ENCODE measurements around the gene PIP4P1. TPM values are rescaled to one million over a fixed set of nuclear protein-coding genes. Genes with fewer than 3 reads are reported as not detected.

The PIP4P1 gene
- total and polyA plus RNA-seq, 12 donors, result 10.6 to 60.1 (median 29.5) TPM

GRCh38 chr14:20469890-20470602 is 8.8 kb upstream of the PIP4P1 start:
- intact Hi-C loops (cut with DNase I), result loop anchor here in 1 of 2 donors (5.0 kb wide), 1 partner anchor 53 kb away; no protein-coding TSS in a partner anchor
- peaks cover 8 to 15% of the 10 kb centered on the region in 2 donors for H3K4me1 ChIP-seq (replicated peaks in 1 of 2)
- WGBS, 4 donors, result 2 to 5% (median 3%) methylated on average over 12 of the region's 12 CpGs
- H3K27me3 ChIP-seq, result no peaks in the 10 kb centered on the region
- DNase-seq, result peak; percentile 29 to 68 (median 54)
- H3K9me3 ChIP-seq (replicated peaks in 1 of 3), result no peaks in the 10 kb centered on the region
- TF ChIP-seq, protein P1, sequence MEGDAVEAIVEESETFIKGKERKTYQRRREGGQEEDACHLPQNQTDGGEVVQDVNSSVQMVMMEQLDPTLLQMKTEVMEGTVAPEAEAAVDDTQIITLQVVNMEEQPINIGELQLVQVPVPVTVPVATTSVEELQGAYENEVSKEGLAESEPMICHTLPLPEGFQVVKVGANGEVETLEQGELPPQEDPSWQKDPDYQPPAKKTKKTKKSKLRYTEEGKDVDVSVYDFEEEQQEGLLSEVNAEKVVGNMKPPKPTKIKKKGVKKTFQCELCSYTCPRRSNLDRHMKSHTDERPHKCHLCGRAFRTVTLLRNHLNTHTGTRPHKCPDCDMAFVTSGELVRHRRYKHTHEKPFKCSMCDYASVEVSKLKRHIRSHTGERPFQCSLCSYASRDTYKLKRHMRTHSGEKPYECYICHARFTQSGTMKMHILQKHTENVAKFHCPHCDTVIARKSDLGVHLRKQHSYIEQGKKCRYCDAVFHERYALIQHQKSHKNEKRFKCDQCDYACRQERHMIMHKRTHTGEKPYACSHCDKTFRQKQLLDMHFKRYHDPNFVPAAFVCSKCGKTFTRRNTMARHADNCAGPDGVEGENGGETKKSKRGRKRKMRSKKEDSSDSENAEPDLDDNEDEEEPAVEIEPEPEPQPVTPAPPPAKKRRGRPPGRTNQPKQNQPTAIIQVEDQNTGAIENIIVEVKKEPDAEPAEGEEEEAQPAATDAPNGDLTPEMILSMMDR (IDR thresholded peaks at IDR 0.05), result no peak
- TF ChIP-seq POLR2A (IDR thresholded peaks at IDR 0.05), result no peak
- peak overlapping the region in 3 of 4 donors; percentile 75 to 83 (median 77) for H3K4me3 ChIP-seq
- H3K27ac ChIP-seq, result peak overlapping the region; percentile 3 to 93 (median 86)
- peaks cover 0 to 24% of the 10 kb centered on the region in 2 donors for H3K36me3 ChIP-seq (replicated peaks in 1 of 2)

DNA sequence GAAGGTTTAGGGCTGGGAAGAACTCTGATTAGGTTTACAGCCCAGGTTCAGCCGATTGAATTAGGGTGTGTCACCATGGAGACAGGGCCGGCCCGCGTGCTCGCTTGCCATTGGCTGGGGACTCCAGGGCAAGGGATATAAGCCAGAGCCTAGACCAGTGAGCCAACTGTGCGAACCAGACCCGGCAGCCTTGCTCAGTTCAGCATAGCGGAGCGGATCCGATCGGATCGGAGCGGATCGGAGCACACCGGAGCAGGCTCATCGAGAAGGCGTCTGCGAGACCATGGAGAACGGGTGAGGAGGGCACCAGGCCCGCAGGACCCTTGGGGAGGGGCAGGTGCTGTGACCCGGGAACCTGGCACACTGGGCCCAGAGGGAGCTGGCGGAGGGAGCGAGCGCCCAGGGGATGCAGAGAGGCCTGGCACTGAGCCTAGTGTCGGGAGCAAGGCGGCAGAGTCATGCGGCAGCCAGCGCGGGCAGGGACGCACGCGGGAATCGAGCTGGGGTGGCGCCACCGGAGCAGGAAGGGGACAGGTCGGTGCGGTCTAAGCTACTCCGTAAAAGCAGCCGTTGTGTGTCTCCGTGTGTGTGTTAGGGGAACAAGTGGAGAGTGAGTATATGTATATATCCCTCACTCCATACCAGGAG is 8.1 kb upstream of the PIP4P1 start, which contains the start of gene PNP:
TSS of gene PNP (plus strand) at position 165 of the 648 bp plus-strand sequence. CDS start at position 284, 119 bp downstream.
- peak within 1 kb of the TSS in 3 of 4 donors; percentile 75 to 83 (median 77) for H3K4me3 ChIP-seq
- no peaks in the 10 kb centered on the region for H3K27me3 ChIP-seq
- DNase-seq, result peak; percentile 86 to 97 (median 93)
- WGBS, 4 donors, result 0 to 1% (median 1%) methylated on average over 20 to 40 of the region's 40 CpGs
- H3K36me3 ChIP-seq (replicated peaks in 1 of 2), result peaks cover 0 to 19% of the 10 kb centered on the region in 2 donors
- TF ChIP-seq, protein P1 (IDR thresholded peaks at IDR 0.05), result no peak
- TF ChIP-seq POLR2A (IDR thresholded peaks at IDR 0.05), result peak; percentile 98 to 99
- H3K9me3 ChIP-seq (replicated peaks in 1 of 3), result no peaks in the 10 kb centered on the region
- peak within 1 kb of the TSS; percentile 3 to 93 (median 86) for H3K27ac ChIP-seq
- peaks cover 8 to 15% of the 10 kb centered on the region in 2 donors for H3K4me1 ChIP-seq (replicated peaks in 1 of 2)
- intact Hi-C loops (cut with DNase I), result loop anchor here in 1 of 2 donors (5.0 kb wide), 1 partner anchor 52 kb away; no protein-coding TSS in a partner anchor

- intact Hi-C loops (cut with DNase I), result loop anchor here in 1 of 2 donors (5.0 kb wide), 1 partner anchor 52 kb away; no protein-coding TSS in a partner anchor
- H3K27ac ChIP-seq, result peak overlapping the region in 4 of 5 donors; percentile 86 to 93 (median 86)
- WGBS, 4 donors, result 29 to 47% (median 36%) methylated on average over 11 to 16 of the region's 16 CpGs
- H3K4me3 ChIP-seq, result peak overlapping the region in 2 of 4 donors; percentile 75 to 77
- peaks cover 0 to 14% of the 10 kb centered on the region in 2 donors for H3K36me3 ChIP-seq (replicated peaks in 1 of 2)
- no peaks in the 10 kb centered on the region for H3K27me3 ChIP-seq
- DNase-seq, result peak in 2 of 7 donors; percentile 4 to 56
- no peaks in the 10 kb centered on the region for H3K9me3 ChIP-seq (replicated peaks in 1 of 3)
- TF ChIP-seq, protein P1 (IDR thresholded peaks at IDR 0.05), result no peak
- peaks cover 8 to 15% of the 10 kb centered on the region in 2 donors for H3K4me1 ChIP-seq (replicated peaks in 1 of 2)
Observed at GRCh38 chr14:20468764-20469241, 7.6 kb upstream of the PIP4P1 start.
